ENCODE data around the gene CSMD2.

DNA sequence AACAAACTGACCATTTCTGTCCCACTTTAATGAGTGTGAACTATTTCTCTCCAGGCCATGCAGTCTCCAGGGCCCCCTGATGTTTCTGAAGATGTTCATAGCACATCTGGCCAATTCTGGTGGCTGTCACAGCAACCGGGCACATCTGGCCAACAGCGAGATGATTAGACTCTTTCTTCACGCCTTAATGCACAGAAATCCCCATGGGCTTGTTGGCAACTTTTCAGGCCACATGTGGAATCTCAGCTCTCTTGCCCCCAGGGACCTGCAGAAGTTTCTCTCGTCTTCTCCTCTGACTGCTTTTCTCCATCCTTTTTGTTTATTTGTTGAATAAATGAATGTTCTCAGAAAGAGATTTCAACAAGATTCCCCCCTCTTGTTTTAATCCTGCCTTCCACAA, 372.4 kb downstream of the CSMD2 start:
- TF ChIP-seq, protein P1, sequence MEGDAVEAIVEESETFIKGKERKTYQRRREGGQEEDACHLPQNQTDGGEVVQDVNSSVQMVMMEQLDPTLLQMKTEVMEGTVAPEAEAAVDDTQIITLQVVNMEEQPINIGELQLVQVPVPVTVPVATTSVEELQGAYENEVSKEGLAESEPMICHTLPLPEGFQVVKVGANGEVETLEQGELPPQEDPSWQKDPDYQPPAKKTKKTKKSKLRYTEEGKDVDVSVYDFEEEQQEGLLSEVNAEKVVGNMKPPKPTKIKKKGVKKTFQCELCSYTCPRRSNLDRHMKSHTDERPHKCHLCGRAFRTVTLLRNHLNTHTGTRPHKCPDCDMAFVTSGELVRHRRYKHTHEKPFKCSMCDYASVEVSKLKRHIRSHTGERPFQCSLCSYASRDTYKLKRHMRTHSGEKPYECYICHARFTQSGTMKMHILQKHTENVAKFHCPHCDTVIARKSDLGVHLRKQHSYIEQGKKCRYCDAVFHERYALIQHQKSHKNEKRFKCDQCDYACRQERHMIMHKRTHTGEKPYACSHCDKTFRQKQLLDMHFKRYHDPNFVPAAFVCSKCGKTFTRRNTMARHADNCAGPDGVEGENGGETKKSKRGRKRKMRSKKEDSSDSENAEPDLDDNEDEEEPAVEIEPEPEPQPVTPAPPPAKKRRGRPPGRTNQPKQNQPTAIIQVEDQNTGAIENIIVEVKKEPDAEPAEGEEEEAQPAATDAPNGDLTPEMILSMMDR (IDR thresholded peaks at IDR 0.05; ENCODE audit: borderline replicate concordance, extremely low read depth, low read length, poor library complexity, severe bottlenecking): no peak
- TF ChIP-seq EZH2 (IDR thresholded peaks at IDR 0.05; ENCODE audit: borderline replicate concordance, low read depth, low read length, severe bottlenecking): no peak
